Raji (cell line): ENCODE results near the gene VCY1B.
"Not testable (repeated sequence)": the region's sequence is repeated elsewhere in the genome, so short reads cannot be mapped to it uniquely, and the experiment has no call there.

Experiments
- POLR2A ChIP-seq: IDR thresholded peaks from 2 replicates; pipeline ENCODE4 v1.6.1; 2011; ENCODE audit warnings: low read depth, low read length, control low read depth; ENCODE audit not compliant: insufficient read depth

VCY1B gene

GRCh38 chrY:14055927-14056326 is at the start of gene VCY1B:
TSS of gene VCY1B (plus strand) at chrY:14056227. CDS start at chrY:14056290, 63 bp downstream.
- TF ChIP-seq POLR2A = not testable (repeated sequence)

GRCh38 chrY:14085877-14086276 is 29.9 kb downstream of the VCY1B start:
- no peak for TF ChIP-seq POLR2A
